CD4-positive, alpha-beta T cell treated with Interferon gamma for 1 hour (primary cell): Measurements from ENCODE around the gene TNS3.

ENCODE experiments used
- DNase-seq: peaks from one replicate; pipeline ENCODE4 v3.0.0-alpha.2; 2020

Gene TNS3

GRCh38 chr7:47539398-47540052 is 42.4 kb downstream of the TNS3 start:
- no peak for DNase-seq

- no peak for DNase-seq
These were observed 43.0 kb downstream of the TNS3 start for GRCh38 chr7:47538846-47539311.

- no peak for DNase-seq
These were observed 43.9 kb downstream of the TNS3 start for GRCh38 chr7:47537716-47538675.

- no peak for DNase-seq
These were observed 45.0 kb downstream of the TNS3 start for GRCh38 chr7:47536661-47537611.

- DNase-seq: no peak
These were observed 45.9 kb downstream of the TNS3 start for GRCh38 chr7:47535704-47536628.

- DNase-seq: no peak
These were observed 46.7 kb downstream of the TNS3 start for GRCh38 chr7:47535035-47535703.

GRCh38 chr7:47534322-47535034 is 47.4 kb downstream of the TNS3 start:
- DNase-seq: no peak

- no peak for DNase-seq
These were observed 50.1 kb downstream of the TNS3 start for GRCh38 chr7:47531584-47532492.

GRCh38 chr7:47529826-47530555 is 51.9 kb downstream of the TNS3 start:
- DNase-seq: no peak

- DNase-seq: no peak
These were observed 52.5 kb downstream of the TNS3 start for GRCh38 chr7:47529405-47529804.

- no peak for DNase-seq
These were observed 53.4 kb downstream of the TNS3 start for GRCh38 chr7:47528471-47528870.

- DNase-seq: no peak
These were observed 55.4 kb downstream of the TNS3 start for GRCh38 chr7:47526466-47526865.

GRCh38 chr7:47525066-47525623 is 56.8 kb downstream of the TNS3 start:
- no peak for DNase-seq

GRCh38 chr7:47523401-47523800 is 58.5 kb downstream of the TNS3 start:
- no peak for DNase-seq

- no peak for DNase-seq
These were observed 59.9 kb downstream of the TNS3 start for GRCh38 chr7:47521816-47522561.

- DNase-seq: no peak
These were observed 60.7 kb downstream of the TNS3 start for GRCh38 chr7:47521011-47521795.

GRCh38 chr7:47520406-47520805 is 61.5 kb downstream of the TNS3 start:
- DNase-seq: no peak
